Parathyroid adenoma (tissue), 2 donors: ENCODE data around the gene MREG.

Source experiments
- H2AFZ ChIP-seq: fragments of 300-600 bp; sonication (generic); one replicate; pipeline ENCODE4 v1.7.0; 2017; ENCODE audit warnings: antibody characterized with exemption, mild to moderate bottlenecking
- H3K27ac ChIP-seq: fragments of 300-600 bp; sonication (generic); one replicate; pipeline ENCODE4 v1.7.0; 2017
- H3K27me3 ChIP-seq: fragments of 300-600 bp; sonication (generic); one replicate; pipeline ENCODE4 v1.7.0; 2017; ENCODE audit warnings: low read length; ENCODE audit not compliant: control insufficient read depth, insufficient read depth
- H3K36me3 ChIP-seq: fragments of 300-600 bp; sonication (generic); one replicate; pipeline ENCODE4 v1.7.0; 2017; ENCODE audit warnings: low read length; ENCODE audit not compliant: control insufficient read depth, insufficient read depth
- H3K4me1 ChIP-seq: fragments of 300-600 bp; sonication (generic); one replicate; pipeline ENCODE4 v1.7.0; 2017; ENCODE audit warnings: control low read depth
- H3K4me2 ChIP-seq: fragments of 300-600 bp; sonication (generic); one replicate; pipeline ENCODE4 v1.7.0; 2017; ENCODE audit warnings: low read length
- H3K4me3 ChIP-seq: fragments of 300-600 bp; sonication (generic); one replicate; pipeline ENCODE4 v1.7.0; 2017; ENCODE audit warnings: low read depth, low read length
- H3K79me2 ChIP-seq: fragments of 300-600 bp; sonication (generic); one replicate; pipeline ENCODE4 v1.7.0; 2017; ENCODE audit warnings: control low read depth
- H3K9ac ChIP-seq: fragments of 300-600 bp; sonication (generic); one replicate; pipeline ENCODE4 v1.7.0; 2017; ENCODE audit warnings: mild to moderate bottlenecking
- H3K9me3 ChIP-seq: fragments of 300-600 bp; sonication (generic); one replicate; pipeline ENCODE4 v1.7.0; 2017; ENCODE audit warnings: low read length; ENCODE audit not compliant: control insufficient read depth
- CTCF ChIP-seq: fragments of 300-600 bp; sonication (generic); IDR thresholded peaks from one replicate; pipeline ENCODE4 v1.7.0; 2017; ENCODE audit warnings: antibody characterized with exemption, mild to moderate bottlenecking
- donor health status: primary hyperparathyroidism.

The MREG gene

GRCh38 chr2:215920244-215921100 lies 92.9 kb downstream of the MREG start:
- H3K9ac ChIP-seq = no peak overlapping the region
- no peaks in the 10 kb centered on the region for H3K27me3 ChIP-seq
- H3K4me3 ChIP-seq = no peak overlapping the region
- H3K9me3 ChIP-seq = no peaks in the 10 kb centered on the region
- H3K79me2 ChIP-seq = no peaks in the 10 kb centered on the region
- H3K4me1 ChIP-seq = no peaks in the 10 kb centered on the region
- peak; percentile 77 for TF ChIP-seq CTCF
- H2AFZ ChIP-seq = no peak overlapping the region
- H3K4me2 ChIP-seq = no peak overlapping the region
- H3K27ac ChIP-seq = no peak overlapping the region
- no peaks in the 10 kb centered on the region for H3K36me3 ChIP-seq

GRCh38 chr2:215919624-215920243 lies 93.6 kb downstream of the MREG start:
- no peak overlapping the region for H3K4me2 ChIP-seq
- no peak overlapping the region for H3K9ac ChIP-seq
- H3K36me3 ChIP-seq = no peaks in the 10 kb centered on the region
- no peak overlapping the region for H3K27ac ChIP-seq
- H3K9me3 ChIP-seq = no peaks in the 10 kb centered on the region
- no peaks in the 10 kb centered on the region for H3K4me1 ChIP-seq
- H2AFZ ChIP-seq = no peak overlapping the region
- no peaks in the 10 kb centered on the region for H3K27me3 ChIP-seq
- H3K79me2 ChIP-seq = no peaks in the 10 kb centered on the region
- H3K4me3 ChIP-seq = no peak overlapping the region
- no peak for TF ChIP-seq CTCF

GRCh38 chr2:215918901-215919599 lies 94.3 kb downstream of the MREG start:
- Histone ChIP-seq H3K27ac (no peak overlapping the region), H3K27me3 (no peaks in the 10 kb centered on the region), H3K79me2 (no peaks in the 10 kb centered on the region), H2AFZ (no peak overlapping the region), H3K36me3 (no peaks in the 10 kb centered on the region), H3K4me2 (no peak overlapping the region), H3K9ac (no peak overlapping the region), H3K4me3 (no peak overlapping the region), H3K9me3 (no peaks in the 10 kb centered on the region), H3K4me1 (no peaks in the 10 kb centered on the region)
- no peak for TF ChIP-seq CTCF

GRCh38 chr2:215917953-215918620 lies 95.3 kb downstream of the MREG start:
- no peak overlapping the region for H3K4me3 ChIP-seq
- no peaks in the 10 kb centered on the region for H3K9me3 ChIP-seq
- no peaks in the 10 kb centered on the region for H3K79me2 ChIP-seq
- H3K4me1 ChIP-seq = no peaks in the 10 kb centered on the region
- no peak overlapping the region for H3K27ac ChIP-seq
- H3K9ac ChIP-seq = no peak overlapping the region
- no peaks in the 10 kb centered on the region for H3K36me3 ChIP-seq
- TF ChIP-seq CTCF = no peak
- H3K27me3 ChIP-seq = no peaks in the 10 kb centered on the region
- H3K4me2 ChIP-seq = no peak overlapping the region
- peak overlapping the region; percentile 5 for H2AFZ ChIP-seq
